Body of pancreas (tissue), 4 donors: ENCODE results near the gene SLC9A8.
A peak's percentile ranks its signal among the peaks of the same experiment; 100 is the strongest.

Experiments
- CTCF ChIP-seq, 7 experiments: fragments of 450-650 bp in 4 of 7; fragments of 200-600 bp in 3 of 7; sonication (generic) in 3 of 7; IDR thresholded peaks; one replicate each; pipeline ENCODE4 v1.5.1; 2016 to 2019; ENCODE audit warnings: antibody characterized with exemption in 7 of 7
- POLR2A ChIP-seq, 3 donors: fragments of 450-650 bp; IDR thresholded peaks; one replicate each; pipeline ENCODE4 v1.6.1; 2016; ENCODE audit warnings: antibody characterized with exemption in 3 of 3, mild to moderate bottlenecking in 2 of 3

- TF ChIP-seq CTCF (IDR thresholded peaks at IDR 0.05) (peak in 4 of 7 experiments; percentile 8 to 36 (median 23)), POLR2A (IDR thresholded peaks at IDR 0.05) (no peak)
Observed at GRCh38 chr20:49786668-49787370, 25.8 kb upstream of the SLC9A8 start.
